Tibial artery (tissue), 4 donors: ENCODE data around the gene PEAK3.

ENCODE experiments used
- DNase-seq, 2 donors: peaks; one replicate each; pipeline ENCODE4 v3.0.0-alpha.2; 2019
- H3K27ac ChIP-seq, 2 donors: fragments of 200-600 bp; sonication (generic) in 1 of 2; 1 replicate in 1 of 2; 2 replicates in 1 of 2; pipeline ENCODE4 v1.5.1; 2018 to 2019; ENCODE audit warnings: mild to moderate bottlenecking in 1 of 2
- H3K27me3 ChIP-seq, 2 donors: fragments of 200-600 bp; sonication (generic) in 1 of 2; one replicate each; pipeline versions ENCODE4 v1.5.1 to v1.6.0; 2016 to 2019
- H3K36me3 ChIP-seq, 3 donors: fragments of 200-600 bp; sonication (generic) in 2 of 3; one replicate each; pipeline ENCODE4 v1.5.1; 2016 to 2019; ENCODE audit warnings: mild to moderate bottlenecking in 2 of 3
- H3K4me1 ChIP-seq, 4 donors: fragments of 200-600 bp; sonication (generic) in 2 of 4; 1 replicate in 3 of 4; 2 replicates in 1 of 4; pipeline ENCODE4 v1.5.1; 2016 to 2019
- H3K4me3 ChIP-seq, 2 donors: fragments of 200-600 bp; sonication (generic) in 1 of 2; 1 replicate in 1 of 2; 2 replicates in 1 of 2; pipeline ENCODE4 v1.5.1; 2018 to 2019; ENCODE audit warnings: mild to moderate bottlenecking in 2 of 2
- H3K9me3 ChIP-seq, 3 donors: fragments of 200-600 bp; sonication (generic) in 1 of 3; one replicate each; pipeline ENCODE4 v1.5.1; 2016 to 2019
- CTCF ChIP-seq, 2 experiments: fragments of 200-600 bp in 1 of 2; fragments of 450-650 bp in 1 of 2; IDR thresholded peaks; one replicate each; pipeline ENCODE4 v1.5.1; 2017 to 2019; ENCODE audit warnings: antibody characterized with exemption in 2 of 2, mild to moderate bottlenecking in 1 of 2, moderate library complexity in 1 of 2
- intact Hi-C: fragments of 100-400 bp; cut with DNase I; formaldehyde crosslinking; loops from one replicate; pipeline ENCODE4 v1.15.0; 2023; ENCODE audit warnings: low total_unique reads

Gene PEAK3

GRCh38 chr19:2227415-2228156, 54.4 kb downstream of the PEAK3 start:
- peak in 1 of 2 donors; percentile 30 for DNase-seq
- Histone ChIP-seq H3K27ac (no peak overlapping the region), H3K9me3 (no peaks in the 10 kb centered on the region), H3K4me3 (no peak overlapping the region), H3K4me1 (no peaks in the 10 kb centered on the region), H3K27me3 (no peaks in the 10 kb centered on the region), H3K36me3 (peaks cover 24 to 100% (median 89%) of the 10 kb centered on the region in 3 donors)
- TF ChIP-seq CTCF (IDR thresholded peaks at IDR 0.05): no peak
- intact Hi-C loops: no loop called here

GRCh38 chr19:2226840-2227360, 55.1 kb downstream of the PEAK3 start:
- Histone ChIP-seq H3K27me3 (no peaks in the 10 kb centered on the region), H3K9me3 (no peaks in the 10 kb centered on the region), H3K4me3 (no peak overlapping the region), H3K4me1 (no peaks in the 10 kb centered on the region), H3K27ac (no peak overlapping the region), H3K36me3 (peaks cover 24 to 100% (median 89%) of the 10 kb centered on the region in 3 donors)
- TF ChIP-seq CTCF (IDR thresholded peaks at IDR 0.05): no peak
- intact Hi-C loops: no loop called here
- no peak for DNase-seq

DNA sequence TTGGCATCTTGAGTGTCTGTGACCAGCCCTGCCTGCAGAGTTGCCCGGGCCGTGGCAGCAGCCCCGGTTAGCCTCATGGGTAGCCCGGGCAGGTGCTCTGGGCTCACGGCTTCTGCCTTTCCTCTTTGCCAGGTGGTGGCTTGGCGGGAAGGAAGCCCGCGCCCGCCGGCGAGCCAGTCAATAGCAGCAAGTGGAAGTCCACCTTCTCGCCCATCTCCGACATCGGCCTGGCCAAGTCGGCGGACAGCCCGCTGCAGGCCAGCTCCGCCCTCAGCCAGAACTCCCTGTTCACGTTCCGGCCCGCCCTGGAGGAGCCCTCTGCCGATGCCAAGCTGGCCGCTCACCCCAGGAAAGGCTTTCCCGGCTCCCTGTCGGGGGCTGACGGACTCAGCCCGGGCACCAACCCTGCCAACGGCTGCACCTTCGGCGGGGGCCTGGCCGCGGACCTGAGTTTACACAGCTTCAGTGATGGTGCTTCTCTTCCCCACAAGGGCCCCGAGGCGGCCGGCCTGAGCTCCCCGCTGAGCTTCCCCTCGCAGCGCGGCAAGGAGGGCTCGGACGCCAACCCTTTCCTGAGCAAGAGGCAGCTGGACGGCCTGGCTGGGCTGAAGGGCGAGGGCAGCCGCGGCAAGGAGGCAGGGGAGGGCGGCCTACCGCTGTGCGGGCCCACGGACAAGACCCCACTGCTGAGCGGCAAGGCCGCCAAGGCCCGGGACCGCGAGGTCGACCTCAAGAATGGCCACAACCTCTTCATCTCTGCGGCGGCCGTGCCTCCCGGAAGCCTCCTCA, 55.7 kb downstream of the PEAK3 start:
- no peak for DNase-seq
- peaks cover 24 to 100% (median 84%) of the 10 kb centered on the region in 3 donors for H3K36me3 ChIP-seq
- no peaks in the 10 kb centered on the region for H3K4me1 ChIP-seq
- H3K27me3 ChIP-seq: no peaks in the 10 kb centered on the region
- no peaks in the 10 kb centered on the region for H3K9me3 ChIP-seq
- TF ChIP-seq CTCF (IDR thresholded peaks at IDR 0.05): no peak
- intact Hi-C loops: no loop called here
- H3K4me3 ChIP-seq: no peak overlapping the region
- no peak overlapping the region for H3K27ac ChIP-seq

DNA sequence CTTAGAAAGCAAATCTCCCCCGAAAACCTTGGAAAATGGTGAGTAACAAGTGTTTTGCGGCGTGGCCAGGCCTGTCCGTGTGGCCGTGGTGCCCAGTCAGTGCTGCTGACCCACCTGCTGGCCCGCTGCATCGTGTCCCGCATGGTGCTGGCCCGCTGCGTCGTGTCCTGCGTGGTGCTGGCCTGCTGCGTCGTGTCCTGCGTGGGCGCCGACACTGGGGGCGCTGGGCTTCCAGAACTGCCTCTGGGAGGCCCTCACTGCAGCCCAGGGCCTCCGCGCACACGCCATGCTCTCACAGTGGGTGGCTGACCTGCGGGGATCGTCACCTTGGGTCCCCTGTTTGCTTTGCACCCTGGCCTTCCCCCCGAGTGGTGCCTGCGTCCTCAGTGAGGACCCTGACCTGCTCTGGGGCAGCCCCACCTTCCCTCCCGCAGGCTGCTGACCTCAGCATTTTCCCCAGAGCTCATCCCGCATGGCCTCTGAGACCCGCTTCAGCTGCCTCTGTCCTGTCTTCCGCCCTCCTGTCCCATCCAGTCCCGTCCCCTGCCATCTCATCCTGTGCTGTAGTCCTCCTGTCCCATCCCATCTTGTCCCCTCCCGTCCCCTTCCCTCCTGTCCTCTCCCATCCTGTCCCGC, 56.4 kb downstream of the PEAK3 start:
- Histone ChIP-seq H3K27ac (no peak overlapping the region), H3K4me1 (no peaks in the 10 kb centered on the region), H3K27me3 (no peaks in the 10 kb centered on the region), H3K36me3 (peaks cover 26 to 100% (median 81%) of the 10 kb centered on the region in 3 donors), H3K9me3 (no peaks in the 10 kb centered on the region), H3K4me3 (no peak overlapping the region)
- intact Hi-C loops: loop anchor here (2.0 kb wide), 1 partner anchor 25 kb away; no protein-coding TSS in a partner anchor
- DNase-seq: no peak
- no peak for TF ChIP-seq CTCF (IDR thresholded peaks at IDR 0.05)

GRCh38 chr19:2224754-2225349, 57.1 kb downstream of the PEAK3 start:
- TF ChIP-seq CTCF (IDR thresholded peaks at IDR 0.05): no peak
- H3K36me3 ChIP-seq: peaks cover 25 to 100% (median 81%) of the 10 kb centered on the region in 3 donors
- no peaks in the 10 kb centered on the region for H3K4me1 ChIP-seq
- H3K27ac ChIP-seq: no peak overlapping the region
- H3K27me3 ChIP-seq: no peaks in the 10 kb centered on the region
- H3K4me3 ChIP-seq: no peak overlapping the region
- no peak for DNase-seq
- H3K9me3 ChIP-seq: no peaks in the 10 kb centered on the region
- intact Hi-C loops: loop anchor here (2.0 kb wide), 1 partner anchor 26 kb away; no protein-coding TSS in a partner anchor
